HG03039 (cell line): Measurements from ENCODE around the gene TTI1.

Source experiments
- ATAC-seq: cut with Tn5 transposase; IDR thresholded peaks from one replicate; pipeline ENCODE4 v1.9.1; 2021; ENCODE audit warnings: mild to moderate bottlenecking, moderate library complexity; ENCODE audit not compliant: unreplicated experiment

TTI1 gene

GRCh38 chr20:37939701-37940560 lies 93.3 kb downstream of the TTI1 start:
- ATAC-seq = no peak

GRCh38 chr20:37938954-37939353 lies 94.3 kb downstream of the TTI1 start:
- no peak for ATAC-seq

GRCh38 chr20:37938181-37938750 lies 95.0 kb downstream of the TTI1 start:
- ATAC-seq = no peak

- ATAC-seq = no peak
These were observed 95.6 kb downstream of the TTI1 start for GRCh38 chr20:37937686-37938085.

DNA sequence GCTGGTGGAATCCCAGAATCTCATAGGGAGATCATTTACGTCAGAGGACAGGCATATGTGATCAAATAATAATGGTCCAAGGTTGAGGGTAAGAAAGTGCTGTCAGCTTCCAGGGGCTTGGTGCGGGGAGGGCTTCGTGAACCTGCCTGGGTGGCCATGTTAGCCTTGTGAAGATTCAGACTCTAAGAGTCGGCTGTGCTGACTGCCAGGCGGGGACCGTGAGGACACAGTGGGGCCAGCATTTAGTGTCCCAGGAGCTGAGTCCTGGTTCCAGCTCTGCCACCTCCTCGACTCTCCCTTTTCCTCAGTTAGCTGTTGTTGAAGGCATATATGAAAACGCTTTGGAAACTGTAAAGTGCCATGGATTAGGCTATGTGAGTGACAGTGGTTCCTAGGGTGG lies 96.8 kb downstream of the TTI1 start:
- no peak for ATAC-seq

GRCh38 chr20:37936041-37936440 lies 97.2 kb downstream of the TTI1 start:
- no peak for ATAC-seq

GRCh38 chr20:37935435-37935834 lies 97.8 kb downstream of the TTI1 start:
- no peak for ATAC-seq

DNA sequence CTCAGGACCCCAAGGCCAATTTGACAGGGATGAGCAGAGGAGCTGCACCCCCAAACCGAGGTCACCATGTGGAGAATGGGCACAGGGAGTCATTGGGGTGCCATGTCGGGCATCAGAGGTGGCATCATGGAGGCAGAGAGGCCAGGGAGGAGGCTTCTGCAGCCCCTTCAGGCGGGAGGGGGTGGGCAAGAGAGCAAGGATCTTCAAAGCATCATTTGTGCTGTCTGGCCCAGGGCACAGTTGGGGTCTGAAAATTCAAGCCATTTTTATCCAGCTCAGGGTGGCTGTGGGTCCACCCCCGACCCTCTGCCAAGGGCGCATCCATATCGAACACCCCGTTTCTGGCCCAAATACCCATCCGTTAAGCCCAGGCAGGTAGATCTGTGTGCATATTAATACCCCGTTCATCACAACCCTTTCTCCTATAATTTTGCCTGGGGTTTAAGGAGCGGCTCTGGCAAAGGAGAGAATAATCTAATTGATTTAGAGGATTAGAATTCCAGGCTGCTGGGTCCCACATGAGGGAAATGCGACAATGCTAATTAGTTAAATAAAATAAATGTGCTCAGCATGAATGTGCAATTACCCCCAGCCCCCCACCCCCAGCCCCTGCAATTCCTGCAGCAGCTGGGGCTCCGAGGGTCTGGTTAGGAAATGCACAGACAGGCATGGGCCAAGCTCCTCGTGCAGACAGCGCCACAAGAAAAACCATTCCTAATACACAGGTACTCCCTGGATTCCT lies 98.5 kb downstream of the TTI1 start:
- no peak for ATAC-seq

DNA sequence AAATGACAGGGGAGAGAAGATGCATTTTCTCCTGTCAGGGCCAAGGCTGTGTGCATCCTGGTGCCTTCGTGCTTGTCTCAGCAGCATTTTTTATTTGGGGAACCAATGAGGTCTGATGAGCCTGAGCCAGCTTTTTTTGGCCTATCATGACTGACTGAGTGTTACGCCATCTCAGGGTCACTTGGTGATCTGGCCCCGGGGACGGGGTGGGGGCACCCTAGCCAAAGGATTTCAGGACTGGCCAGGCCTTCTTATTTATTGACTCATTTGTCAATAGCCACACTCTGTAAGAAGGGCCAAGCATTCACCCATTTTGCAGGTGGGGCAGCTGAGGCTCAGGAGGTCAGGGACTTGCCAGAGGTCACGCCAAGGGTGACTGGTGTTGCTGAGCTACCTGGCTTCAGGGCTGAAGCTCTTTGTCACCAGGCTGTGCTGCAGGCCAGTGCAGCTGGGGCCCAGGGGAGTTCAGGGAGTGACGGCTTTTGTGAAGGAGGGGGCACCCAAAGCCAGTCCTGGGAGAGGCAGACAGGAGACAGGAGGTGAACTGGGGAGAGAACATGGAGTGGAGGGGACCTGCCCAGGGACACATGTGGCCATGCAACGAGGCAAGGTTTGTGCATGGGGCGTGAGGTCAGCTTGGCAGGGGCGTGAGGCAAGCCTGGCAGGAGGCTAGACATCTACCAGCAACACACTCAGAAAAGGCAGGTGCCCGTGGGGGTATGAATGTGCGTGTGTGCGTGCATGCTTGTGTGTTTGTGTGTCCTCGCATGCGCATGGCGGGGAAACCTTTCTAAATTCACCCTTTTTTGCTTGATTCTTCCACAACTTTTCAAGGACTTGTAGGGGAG lies 99.2 kb downstream of the TTI1 start:
- ATAC-seq = no peak
